Small intestine (tissue), 7 donors: ENCODE measurements around the gene PCSK5. TPM values are rescaled to one million over a fixed set of nuclear protein-coding genes. Genes with fewer than 3 reads are reported as not detected.

Source experiments
- DNase-seq, 2 donors: peaks; one replicate each; pipeline versions ENCODE4 v3.0.0 to v3.0.0-alpha.2; 2013
- FAIRE-seq: peaks from 2 replicates; lab custom pipeline; 2012; peaks lifted over from hg19 to GRCh38; lab: Jason Lieb, UNC
- H3K27ac ChIP-seq, 3 donors: one replicate each; pipeline ENCODE4 v1.5.1; 2013; ENCODE audit warnings: low read length in 2 of 3, mild to moderate bottlenecking in 2 of 3, control low read depth in 1 of 3, inconsistent platforms in 1 of 3, low read depth in 1 of 3, moderate library complexity in 1 of 3
- H3K27me3 ChIP-seq, 3 donors: one replicate each; pipeline ENCODE4 v1.6.1; 2013; ENCODE audit warnings: low read length in 3 of 3, inconsistent platforms in 1 of 3; ENCODE audit not compliant: control insufficient read depth in 3 of 3, insufficient read depth in 3 of 3
- H3K36me3 ChIP-seq, 3 donors: one replicate each; pipeline ENCODE4 v1.6.1; 2013; ENCODE audit warnings: low read length in 3 of 3, inconsistent platforms in 1 of 3, low read depth in 1 of 3, mild to moderate bottlenecking in 1 of 3, moderate library complexity in 1 of 3; ENCODE audit not compliant: control insufficient read depth in 3 of 3, insufficient read depth in 2 of 3
- H3K4me1 ChIP-seq, 3 donors: one replicate each; pipeline ENCODE4 v1.6.1; 2013; ENCODE audit warnings: low read length in 2 of 3, inconsistent platforms in 1 of 3, low read depth in 1 of 3, mild to moderate bottlenecking in 1 of 3, moderate library complexity in 1 of 3; ENCODE audit not compliant: control insufficient read depth in 3 of 3, insufficient read depth in 2 of 3
- H3K4me3 ChIP-seq, 3 donors: one replicate each; pipeline ENCODE4 v1.5.1; 2013; ENCODE audit warnings: low read length in 3 of 3, control low read depth in 1 of 3, inconsistent platforms in 1 of 3, low read depth in 1 of 3, mild to moderate bottlenecking in 1 of 3, moderate library complexity in 1 of 3
- H3K9me3 ChIP-seq, 2 donors: one replicate each; pipeline ENCODE4 v1.6.1; 2013; ENCODE audit warnings: low read depth in 1 of 2, low read length in 1 of 2; ENCODE audit not compliant: control insufficient read depth in 2 of 2, insufficient read depth in 1 of 2
- WGBS, 3 donors: extraction: QIAGEN DNeasy Blood & Tissue Kit; methylation state at CpG; one replicate each; pipeline ENCODE4 v1.1.7; 2013; 5-methylcytosine and 5-hydroxymethylcytosine counted together
- polyA plus RNA-seq, 4 donors: library from polyadenylated mRNA; stranded (reverse) in 3 of 4; unstranded in 1 of 4; fragments of 200-250 nt in 3 of 4; fragments of 120-200 nt in 1 of 4; gene quantifications; one replicate each; pipeline versions ENCODE4 v1.2.1 to v1.2.3, GENCODE V29; 2013
- donor health status: healthy with polysubstance abuse.
- donor health status: control.
- donor health status: control.
- donor health status: Bipolar disorder and iron deficiency.
- donor health status: healthy.

Gene PCSK5
- polyA plus RNA-seq, 4 donors = 10.3 to 92.3 (median 16.6) TPM

DNA sequence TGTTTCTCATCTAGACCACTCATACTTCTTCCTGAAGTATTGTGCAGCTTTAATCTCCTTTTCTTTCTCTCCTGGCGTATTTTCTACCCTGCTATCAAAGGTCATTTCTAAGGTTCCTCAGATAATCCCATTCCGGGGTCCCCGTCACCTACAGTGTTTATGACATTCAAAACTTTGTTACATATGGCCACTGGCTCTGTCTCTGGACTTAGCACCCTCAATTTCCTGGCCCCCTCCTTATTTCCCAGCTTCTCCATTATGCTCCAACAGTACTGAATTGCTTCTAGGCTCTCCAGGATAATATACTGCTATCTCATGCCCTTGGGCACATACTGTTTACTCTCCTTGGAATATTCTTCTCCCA lies 472.5 kb downstream of the PCSK5 start:
- Histone ChIP-seq H3K4me1 (peaks cover 0 to 17% (median 10%) of the 10 kb centered on the region in 3 donors), H3K36me3 (peaks cover 0 to 19% (median 5%) of the 10 kb centered on the region in 3 donors), H3K27ac (peak overlapping the region in 1 of 3 donors; percentile 81), H3K9me3 (no peaks in the 10 kb centered on the region), H3K27me3 (no peaks in the 10 kb centered on the region), H3K4me3 (no peak overlapping the region)
- WGBS, 3 donors = 25 to 60% (median 34%) methylated on average over 3 of the region's 3 CpGs
- DNase-seq (peak in 1 of 2 donors; percentile 55), FAIRE-seq (no peak)

DNA sequence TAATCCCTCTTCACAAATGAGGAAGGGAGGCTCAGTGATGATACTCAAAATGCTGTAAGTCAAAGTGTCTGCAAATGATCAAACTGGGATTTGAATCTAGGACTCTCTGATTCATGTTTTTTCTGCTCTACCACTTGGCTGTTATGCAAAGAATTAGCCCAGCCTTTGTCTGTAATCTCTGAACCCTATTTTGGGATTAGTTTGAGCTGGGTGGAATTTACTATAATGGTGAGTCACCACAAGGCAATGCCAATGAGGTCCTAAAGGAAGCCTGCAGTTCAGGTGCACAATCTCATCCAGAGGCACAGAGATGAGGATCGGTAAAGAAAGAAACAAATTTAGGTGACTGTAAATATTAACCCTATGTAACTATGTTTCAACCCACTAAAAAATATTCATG lies 474.6 kb downstream of the PCSK5 start:
- Histone ChIP-seq H3K9me3 (no peaks in the 10 kb centered on the region), H3K4me1 (peaks cover 0 to 31% (median 10%) of the 10 kb centered on the region in 3 donors), H3K36me3 (peaks cover 0 to 8% (median 2%) of the 10 kb centered on the region in 3 donors), H3K27ac (no peak overlapping the region), H3K27me3 (no peaks in the 10 kb centered on the region), H3K4me3 (no peak overlapping the region)
- no peak for FAIRE-seq
- WGBS, 3 donors = 21 to 58% (median 31%) methylated on average over 1 of the region's 1 CpG
- DNase-seq = peak in 1 of 2 donors; percentile 73

DNA sequence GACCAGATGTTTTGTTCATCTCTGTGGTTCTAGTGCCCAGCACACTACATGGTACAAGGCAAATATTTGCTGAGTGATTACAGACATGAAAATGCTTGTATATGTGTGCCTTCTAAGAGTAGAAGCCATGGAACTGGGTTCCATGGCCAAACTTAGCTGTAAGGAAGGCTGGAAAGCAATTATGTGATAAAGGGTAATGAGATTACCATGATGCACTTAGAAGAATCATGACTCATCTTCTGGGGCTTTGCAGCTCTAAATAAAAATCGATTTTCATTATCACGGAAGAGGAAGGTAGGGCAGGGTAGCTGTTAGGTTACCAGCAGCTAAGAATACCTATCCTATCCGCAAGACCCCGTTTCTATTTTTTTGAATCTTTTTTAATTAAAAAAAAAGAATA lies 475.8 kb downstream of the PCSK5 start:
- FAIRE-seq = no peak

DNA sequence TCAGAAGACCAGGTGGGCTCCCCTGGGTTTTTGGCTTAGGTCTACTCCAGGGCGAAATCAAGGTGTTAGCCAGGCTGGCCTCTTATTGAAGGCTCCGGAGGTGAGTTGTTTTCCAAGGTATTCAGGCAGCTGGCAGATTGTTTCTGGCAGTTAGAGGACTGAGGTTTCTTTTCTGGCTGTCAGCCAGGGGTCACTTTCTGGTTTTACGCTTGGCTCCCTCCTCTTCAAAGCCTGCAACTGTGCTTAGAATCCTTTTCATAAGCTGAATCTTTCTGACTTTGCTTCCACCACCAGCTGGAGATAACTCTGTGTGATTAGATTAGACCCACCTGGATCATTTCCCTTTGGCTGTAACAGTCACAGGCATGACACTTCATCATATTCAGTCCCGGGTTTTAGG lies 479.1 kb downstream of the PCSK5 start:
- DNase-seq (peak; percentile 66 to 69), FAIRE-seq (no peak)
- Histone ChIP-seq H3K36me3 (no peaks in the 10 kb centered on the region), H3K27ac (peak overlapping the region; percentile 3 to 36 (median 12)), H3K9me3 (no peaks in the 10 kb centered on the region), H3K4me3 (no peak overlapping the region), H3K4me1 (peaks cover 3 to 41% (median 9%) of the 10 kb centered on the region in 3 donors), H3K27me3 (no peaks in the 10 kb centered on the region)
- 8 to 32% (median 20%) methylated on average over 4 of the region's 4 CpGs for WGBS, 3 donors

More for the DNA sequence above, 475.8 kb downstream of the PCSK5 start:
- H3K36me3 ChIP-seq = peaks cover 0 to 2% (median 0%) of the 10 kb centered on the region in 3 donors
- H3K9me3 ChIP-seq = no peaks in the 10 kb centered on the region
- no peak overlapping the region for H3K27ac ChIP-seq
- H3K4me3 ChIP-seq = no peak overlapping the region
- DNase-seq = peak; percentile 41 to 84
- no peaks in the 10 kb centered on the region for H3K27me3 ChIP-seq
- WGBS, 3 donors = 20 to 67% (median 37%) methylated on average over 4 of the region's 4 CpGs
- peaks cover 0 to 31% (median 10%) of the 10 kb centered on the region in 3 donors for H3K4me1 ChIP-seq

DNA sequence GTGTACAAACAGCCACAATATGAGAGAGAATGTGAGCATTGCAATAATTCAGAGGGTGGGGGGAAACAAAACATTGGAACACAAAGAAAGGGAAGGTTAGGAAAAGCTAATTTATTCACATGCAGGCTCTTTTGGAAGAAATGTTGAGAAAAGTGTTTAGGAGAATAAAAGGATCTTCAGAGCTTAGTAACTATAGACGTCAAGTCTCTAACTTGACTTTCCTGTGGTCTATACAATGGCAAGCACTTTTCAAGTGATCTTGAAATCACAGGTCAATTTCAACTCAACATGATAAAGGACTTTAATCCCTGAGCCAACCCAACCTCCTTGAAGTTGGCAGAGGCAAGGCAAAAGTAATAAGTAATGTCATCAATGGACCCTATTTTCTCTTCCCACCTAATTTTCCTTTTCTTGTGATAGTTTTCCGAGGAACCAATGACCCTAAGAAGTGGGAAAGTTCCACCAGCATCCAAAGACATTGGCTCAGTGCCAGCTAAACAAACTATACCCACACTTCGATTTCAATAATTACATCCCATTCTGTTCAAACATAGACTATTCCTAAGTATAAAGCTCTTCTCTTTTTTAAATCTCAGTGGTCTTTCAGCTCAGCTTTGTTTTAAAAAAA lies 480.0 kb downstream of the PCSK5 start:
- Histone ChIP-seq H3K27ac (no peak overlapping the region), H3K27me3 (no peaks in the 10 kb centered on the region)

DNA sequence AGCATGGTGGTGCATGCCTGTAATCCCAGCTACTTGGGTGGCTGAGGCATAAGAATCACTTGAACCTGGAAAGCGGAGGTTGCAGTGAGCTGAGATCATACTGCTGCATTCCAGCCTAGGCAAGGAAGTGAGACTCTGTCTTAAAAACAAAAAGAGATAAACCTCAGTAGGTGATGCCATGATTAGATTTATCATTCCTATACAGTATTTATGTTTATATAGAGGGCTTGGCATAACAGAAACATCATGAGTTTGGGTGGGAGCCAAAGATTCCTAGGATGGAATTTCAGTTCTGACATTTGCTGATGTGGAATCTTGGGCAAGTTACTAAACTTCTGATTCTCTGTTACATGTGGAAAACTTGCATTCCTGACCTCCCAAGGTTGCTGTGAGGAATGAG lies 481.4 kb downstream of the PCSK5 start:
- H3K4me3 ChIP-seq = no peak overlapping the region
- no peaks in the 10 kb centered on the region for H3K27me3 ChIP-seq
- WGBS, 3 donors = 62 to 80% (median 77%) methylated on average over 1 of the region's 1 CpG
- no peaks in the 10 kb centered on the region for H3K9me3 ChIP-seq
- no peak overlapping the region for H3K27ac ChIP-seq
- H3K36me3 ChIP-seq = no peaks in the 10 kb centered on the region
- H3K4me1 ChIP-seq = peaks cover 0 to 49% (median 9%) of the 10 kb centered on the region in 3 donors
- no peak for DNase-seq
- FAIRE-seq = no peak

More for the DNA sequence above, 480.0 kb downstream of the PCSK5 start:
- Histone ChIP-seq H3K36me3 (no peaks in the 10 kb centered on the region), H3K9me3 (no peaks in the 10 kb centered on the region), H3K4me3 (no peak overlapping the region), H3K4me1 (peaks cover 2 to 49% (median 9%) of the 10 kb centered on the region in 3 donors)
- no peak for FAIRE-seq
- DNase-seq = peak in 1 of 2 donors; percentile 63
- WGBS, 3 donors = 33 to 65% (median 36%) methylated on average over 3 of the region's 3 CpGs

DNA sequence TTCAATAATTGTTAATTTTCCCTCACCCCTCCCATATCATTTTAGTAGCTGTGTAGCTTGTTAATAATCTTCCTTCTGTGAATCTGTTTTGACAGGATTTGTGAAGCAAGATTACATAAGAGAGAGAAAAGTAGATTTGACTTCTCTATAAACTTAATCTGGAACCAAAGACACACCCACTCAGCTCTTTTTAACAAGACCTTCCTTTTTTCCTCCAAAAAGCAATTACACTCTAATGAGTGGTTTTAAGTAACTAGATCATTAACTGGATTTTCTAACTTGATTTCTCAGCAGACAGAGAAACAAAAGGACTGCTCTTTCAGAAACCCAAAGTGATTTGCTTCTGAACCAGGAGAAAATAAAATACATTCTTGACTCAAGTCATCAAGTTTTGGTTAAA lies 481.9 kb downstream of the PCSK5 start:
- H3K27me3 ChIP-seq = no peaks in the 10 kb centered on the region
- DNase-seq (no peak), FAIRE-seq (no peak)
- H3K9me3 ChIP-seq = no peaks in the 10 kb centered on the region
- peaks cover 0 to 49% (median 9%) of the 10 kb centered on the region in 3 donors for H3K4me1 ChIP-seq
- peak overlapping the region in 1 of 3 donors; percentile 70 for H3K27ac ChIP-seq
- no peaks in the 10 kb centered on the region for H3K36me3 ChIP-seq
- no peak overlapping the region for H3K4me3 ChIP-seq

DNA sequence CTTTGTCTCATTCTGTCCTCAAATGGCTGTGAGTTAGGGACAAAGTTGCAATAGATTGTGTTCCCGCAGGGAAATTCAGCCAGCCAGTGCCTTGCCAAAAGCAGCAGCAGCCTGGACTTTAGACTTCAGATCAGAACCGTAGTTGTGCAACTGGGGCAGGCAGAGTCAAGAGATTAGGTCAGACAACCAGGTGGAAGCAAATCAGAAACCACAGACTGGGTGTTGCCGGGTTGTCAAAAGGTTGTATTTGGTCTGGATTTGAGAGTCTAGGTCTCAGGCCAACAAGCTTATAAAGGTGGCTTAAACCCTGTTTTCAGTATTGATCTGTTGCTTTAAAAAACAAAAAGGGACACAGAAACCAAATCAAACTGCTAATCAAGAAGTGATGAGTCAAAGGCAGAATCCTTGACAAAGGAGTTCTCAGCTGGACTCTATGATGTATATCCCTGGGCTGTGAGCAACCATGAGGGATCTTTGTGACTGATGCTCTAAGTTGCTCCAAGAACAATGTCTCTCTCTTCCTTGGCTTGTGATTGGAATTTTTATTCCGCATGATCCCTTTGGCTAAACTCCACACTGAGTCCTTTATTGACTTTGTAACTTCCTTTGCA lies 482.8 kb downstream of the PCSK5 start:
- Histone ChIP-seq H3K4me3 (no peak overlapping the region), H3K27ac (peak overlapping the region; percentile 38 to 81 (median 70)), H3K9me3 (no peaks in the 10 kb centered on the region), H3K36me3 (no peaks in the 10 kb centered on the region), H3K4me1 (peaks cover 0 to 49% (median 9%) of the 10 kb centered on the region in 3 donors), H3K27me3 (no peaks in the 10 kb centered on the region)
- DNase-seq (peak; percentile 92 to 97), FAIRE-seq (no peak)
- 8 to 30% (median 13%) methylated on average over 4 of the region's 4 CpGs for WGBS, 3 donors
